Prostate gland (tissue), 2 donors: ENCODE results near the gene CDC42BPB.

Source experiments
- POLR2A ChIP-seq: fragments of 450-650 bp; IDR thresholded peaks from one replicate; pipeline ENCODE4 v1.6.1; 2016; ENCODE audit warnings: antibody characterized with exemption, mild to moderate bottlenecking
- TF ChIP-seq, protein P1 (sequence below), 4 experiments: fragments of 200-600 bp in 2 of 4; fragments of 450-650 bp in 2 of 4; sonication (generic) in 2 of 4; IDR thresholded peaks; 1 replicate in 3 of 4; 2 replicates in 1 of 4; pipeline ENCODE4 v1.5.1; 2016 to 2019; ENCODE audit warnings: antibody characterized with exemption in 4 of 4, mild to moderate bottlenecking in 2 of 4, moderate library complexity in 2 of 4

DNA sequence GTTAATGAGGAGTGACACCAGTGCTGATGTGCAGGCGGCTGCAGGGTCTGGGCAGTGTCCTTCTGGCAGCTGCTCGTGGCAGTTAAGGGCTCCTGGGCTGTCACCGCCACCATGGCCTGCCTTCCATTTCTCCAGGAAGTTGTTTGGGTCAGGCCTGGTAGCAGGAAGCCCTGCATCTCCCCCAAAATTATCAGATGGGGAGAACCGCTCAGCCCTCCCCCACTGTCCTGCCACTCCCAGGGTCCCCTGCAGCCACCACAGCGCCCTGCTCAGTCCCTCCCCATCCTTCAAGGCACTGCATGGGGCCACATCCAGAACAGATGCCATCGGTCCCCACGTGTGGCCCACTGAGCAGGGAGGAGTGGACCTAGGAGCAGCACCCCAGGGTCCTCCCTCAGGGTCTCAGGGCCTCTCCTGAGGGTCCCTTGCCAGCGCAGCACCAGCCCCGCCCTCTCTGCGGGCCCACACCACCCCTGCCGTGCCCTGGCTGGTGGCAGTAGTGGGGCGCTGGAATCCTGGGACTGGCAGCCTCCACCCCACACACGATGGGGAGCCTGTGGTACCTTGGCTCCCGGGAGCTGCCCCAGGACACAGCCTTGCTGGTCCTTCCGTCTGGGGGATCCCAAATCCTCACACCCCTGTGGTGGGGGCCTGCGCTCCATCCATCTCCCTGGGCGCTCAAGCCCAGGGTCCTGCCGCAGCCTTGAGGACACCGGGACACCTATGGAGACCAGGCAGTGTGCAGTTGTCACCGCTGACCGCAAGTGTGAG lies 145.2 kb downstream of the CDC42BPB start:
- TF ChIP-seq, protein P1, sequence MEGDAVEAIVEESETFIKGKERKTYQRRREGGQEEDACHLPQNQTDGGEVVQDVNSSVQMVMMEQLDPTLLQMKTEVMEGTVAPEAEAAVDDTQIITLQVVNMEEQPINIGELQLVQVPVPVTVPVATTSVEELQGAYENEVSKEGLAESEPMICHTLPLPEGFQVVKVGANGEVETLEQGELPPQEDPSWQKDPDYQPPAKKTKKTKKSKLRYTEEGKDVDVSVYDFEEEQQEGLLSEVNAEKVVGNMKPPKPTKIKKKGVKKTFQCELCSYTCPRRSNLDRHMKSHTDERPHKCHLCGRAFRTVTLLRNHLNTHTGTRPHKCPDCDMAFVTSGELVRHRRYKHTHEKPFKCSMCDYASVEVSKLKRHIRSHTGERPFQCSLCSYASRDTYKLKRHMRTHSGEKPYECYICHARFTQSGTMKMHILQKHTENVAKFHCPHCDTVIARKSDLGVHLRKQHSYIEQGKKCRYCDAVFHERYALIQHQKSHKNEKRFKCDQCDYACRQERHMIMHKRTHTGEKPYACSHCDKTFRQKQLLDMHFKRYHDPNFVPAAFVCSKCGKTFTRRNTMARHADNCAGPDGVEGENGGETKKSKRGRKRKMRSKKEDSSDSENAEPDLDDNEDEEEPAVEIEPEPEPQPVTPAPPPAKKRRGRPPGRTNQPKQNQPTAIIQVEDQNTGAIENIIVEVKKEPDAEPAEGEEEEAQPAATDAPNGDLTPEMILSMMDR (IDR thresholded peaks at IDR 0.05), result no peak
- no peak for TF ChIP-seq POLR2A
